Brain microvascular endothelial cell (primary cell): ENCODE results near the gene IDUA.
"Not testable (repeated sequence)": the region's sequence is repeated elsewhere in the genome, so short reads cannot be mapped to it uniquely, and the experiment has no call there.

Experiments used
- DNase-seq: peaks from one replicate; pipeline ENCODE4 v3.0.0-alpha.2; 2020
- H3K27ac ChIP-seq: fragments of 250-450 bp; sonication (Bioruptor Pico); 2 replicates; pipeline ENCODE4 v1.5.1; 2020; ENCODE audit warnings: mild to moderate bottlenecking, moderate library complexity
- H3K27me3 ChIP-seq: fragments of 250-450 bp; sonication (Bioruptor Pico); replicated peaks from 2 replicates; pipeline ENCODE4 v1.5.1; 2020; ENCODE audit warnings: mild to moderate bottlenecking
- H3K36me3 ChIP-seq: fragments of 250-450 bp; sonication (Bioruptor Pico); replicated peaks from 2 replicates; pipeline ENCODE4 v1.5.1; 2020; ENCODE audit warnings: mild to moderate bottlenecking
- H3K4me3 ChIP-seq: 2 replicates; pipeline ENCODE4 v1.5.1; 2011; ENCODE audit warnings: low read depth, mild to moderate bottlenecking, control low read depth, low read length, moderate library complexity
- in situ Hi-C: cut with HindIII; loops from 2 replicates; pipeline ENCODE4 v1.10.0; 2017; ENCODE audit warnings: low sequenced_read_pairs, low pct_ligation_motif_present
- TF ChIP-seq, protein P1 (sequence below): IDR thresholded peaks from 2 replicates; pipeline ENCODE4 v1.5.1; 2011; ENCODE audit warnings: low read depth, mild to moderate bottlenecking, moderate library complexity, low read length, control low read depth, inconsistent platforms; ENCODE audit errors: missing control alignments

IDUA gene

GRCh38 chr4:1043162-1043561, 56.3 kb downstream of the IDUA start:
- Histone ChIP-seq H3K36me3 (no peaks in the 10 kb centered on the region), H3K4me3 (no peak overlapping the region), H3K27ac (peak overlapping the region; percentile 42), H3K27me3 (no peaks in the 10 kb centered on the region)
- in situ Hi-C loops = no loop called here
- TF ChIP-seq, protein P1, sequence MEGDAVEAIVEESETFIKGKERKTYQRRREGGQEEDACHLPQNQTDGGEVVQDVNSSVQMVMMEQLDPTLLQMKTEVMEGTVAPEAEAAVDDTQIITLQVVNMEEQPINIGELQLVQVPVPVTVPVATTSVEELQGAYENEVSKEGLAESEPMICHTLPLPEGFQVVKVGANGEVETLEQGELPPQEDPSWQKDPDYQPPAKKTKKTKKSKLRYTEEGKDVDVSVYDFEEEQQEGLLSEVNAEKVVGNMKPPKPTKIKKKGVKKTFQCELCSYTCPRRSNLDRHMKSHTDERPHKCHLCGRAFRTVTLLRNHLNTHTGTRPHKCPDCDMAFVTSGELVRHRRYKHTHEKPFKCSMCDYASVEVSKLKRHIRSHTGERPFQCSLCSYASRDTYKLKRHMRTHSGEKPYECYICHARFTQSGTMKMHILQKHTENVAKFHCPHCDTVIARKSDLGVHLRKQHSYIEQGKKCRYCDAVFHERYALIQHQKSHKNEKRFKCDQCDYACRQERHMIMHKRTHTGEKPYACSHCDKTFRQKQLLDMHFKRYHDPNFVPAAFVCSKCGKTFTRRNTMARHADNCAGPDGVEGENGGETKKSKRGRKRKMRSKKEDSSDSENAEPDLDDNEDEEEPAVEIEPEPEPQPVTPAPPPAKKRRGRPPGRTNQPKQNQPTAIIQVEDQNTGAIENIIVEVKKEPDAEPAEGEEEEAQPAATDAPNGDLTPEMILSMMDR = no peak
- DNase-seq = no peak

DNA sequence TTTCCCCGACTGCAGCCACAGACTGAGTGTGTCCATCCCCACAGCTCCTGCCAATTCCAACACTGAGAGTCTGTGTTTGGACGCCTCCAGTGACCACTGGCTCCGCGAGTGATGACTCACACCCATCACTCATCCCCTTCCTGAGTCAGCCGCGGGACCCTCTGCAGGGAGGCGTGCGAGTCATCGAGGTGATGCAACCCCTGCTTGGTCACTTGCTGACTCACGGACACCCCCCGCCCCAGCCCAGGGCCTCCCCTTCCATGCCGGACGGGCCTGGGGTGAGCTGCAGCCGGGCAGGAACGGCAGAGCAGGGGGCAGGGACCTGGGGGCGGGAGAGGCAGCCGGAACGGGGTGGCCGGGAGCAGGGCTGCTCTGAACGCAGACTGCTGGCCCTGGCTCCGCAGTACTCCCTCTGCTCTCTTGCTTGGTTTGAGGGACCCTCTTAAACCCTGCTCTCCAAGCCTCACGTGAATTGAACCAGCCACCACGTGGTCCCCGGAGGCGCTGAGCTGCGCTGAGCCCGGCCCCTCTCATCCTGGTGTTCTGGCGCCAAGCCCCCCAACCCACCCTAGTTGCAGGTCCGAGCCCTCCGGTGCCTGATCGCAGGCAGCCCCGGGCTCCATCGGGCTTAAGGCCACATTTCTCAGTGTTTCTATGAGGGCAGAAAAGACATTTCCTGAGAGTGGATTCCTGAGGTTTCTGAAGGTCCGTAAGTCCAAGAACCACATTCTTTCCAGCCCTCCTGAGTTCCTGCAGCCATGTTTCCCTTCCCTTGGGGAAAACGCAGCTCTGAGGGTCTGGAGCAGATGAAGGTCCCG, 57.0 kb downstream of the IDUA start:
- in situ Hi-C loops = no loop called here
- Histone ChIP-seq H3K27ac (peak overlapping the region; percentile 93), H3K4me3 (peak overlapping the region; percentile 1), H3K36me3 (no peaks in the 10 kb centered on the region), H3K27me3 (no peaks in the 10 kb centered on the region)
- TF ChIP-seq, protein P1 = no peak
- peak; percentile 99 for DNase-seq

DNA sequence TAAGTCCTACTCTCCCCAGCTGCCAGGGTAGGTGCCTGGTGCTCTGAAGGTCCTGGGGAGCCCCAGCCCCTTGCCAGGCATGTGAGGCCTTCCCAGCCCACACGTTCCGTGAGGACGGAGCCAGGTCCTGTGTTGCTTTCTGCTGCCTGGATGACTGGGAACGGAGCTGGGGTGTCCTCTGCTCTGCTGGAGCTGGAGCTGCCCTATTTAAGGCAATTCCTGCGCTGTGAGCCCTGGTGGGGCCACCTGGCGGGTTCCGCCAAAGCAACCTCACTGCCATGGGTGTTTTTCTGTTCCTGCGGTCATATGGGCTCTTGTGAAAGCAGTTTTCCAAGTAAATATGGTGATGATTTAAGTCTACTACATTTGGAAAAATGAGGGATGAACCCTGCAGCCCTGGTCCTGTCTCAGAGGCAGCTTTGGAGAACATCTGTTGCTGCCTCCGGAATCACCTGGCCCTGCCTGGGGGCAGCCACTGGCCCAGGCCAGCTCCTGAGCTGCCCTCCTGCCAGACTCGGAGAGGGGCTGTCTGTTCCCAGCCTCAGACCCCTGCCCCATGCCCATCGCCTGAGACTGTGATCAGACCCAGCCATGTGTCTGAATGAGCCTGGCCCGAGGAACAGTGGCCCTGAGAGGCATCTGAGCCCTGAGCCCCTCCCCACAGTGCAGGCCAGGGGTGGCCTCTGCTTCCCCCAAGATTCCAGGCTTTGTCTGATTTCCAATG, 57.8 kb downstream of the IDUA start:
- peak overlapping the region; percentile 93 for H3K27ac ChIP-seq
- H3K36me3 ChIP-seq = no peaks in the 10 kb centered on the region
- in situ Hi-C loops = no loop called here
- DNase-seq = no peak
- H3K4me3 ChIP-seq = no peak overlapping the region
- H3K27me3 ChIP-seq = no peaks in the 10 kb centered on the region
- TF ChIP-seq, protein P1 = no peak

DNA sequence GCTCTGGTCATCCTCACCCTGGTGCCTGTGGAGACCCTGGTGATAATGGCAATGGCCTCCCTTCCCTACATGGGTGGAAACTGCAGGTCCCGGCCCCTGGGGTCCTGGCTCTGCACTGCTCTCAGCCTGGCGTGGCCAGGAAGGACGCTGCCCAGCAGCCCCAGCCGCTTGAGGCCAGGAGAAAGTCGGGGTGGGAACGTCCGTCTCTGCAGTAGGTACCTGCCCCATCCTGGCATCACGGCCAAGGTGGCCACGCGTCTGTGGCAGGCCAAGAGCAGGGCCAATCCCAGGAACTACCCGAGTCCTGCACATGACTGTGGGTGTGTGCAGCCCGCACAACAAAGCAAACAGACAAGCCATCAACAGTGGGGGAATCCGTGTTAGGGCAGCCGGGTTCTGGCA, 58.4 kb downstream of the IDUA start:
- DNase-seq = no peak
- no peaks in the 10 kb centered on the region for H3K27me3 ChIP-seq
- H3K4me3 ChIP-seq = no peak overlapping the region
- H3K27ac ChIP-seq = no peak overlapping the region
- TF ChIP-seq, protein P1 = no peak
- in situ Hi-C loops = no loop called here
- H3K36me3 ChIP-seq = no peaks in the 10 kb centered on the region

DNA sequence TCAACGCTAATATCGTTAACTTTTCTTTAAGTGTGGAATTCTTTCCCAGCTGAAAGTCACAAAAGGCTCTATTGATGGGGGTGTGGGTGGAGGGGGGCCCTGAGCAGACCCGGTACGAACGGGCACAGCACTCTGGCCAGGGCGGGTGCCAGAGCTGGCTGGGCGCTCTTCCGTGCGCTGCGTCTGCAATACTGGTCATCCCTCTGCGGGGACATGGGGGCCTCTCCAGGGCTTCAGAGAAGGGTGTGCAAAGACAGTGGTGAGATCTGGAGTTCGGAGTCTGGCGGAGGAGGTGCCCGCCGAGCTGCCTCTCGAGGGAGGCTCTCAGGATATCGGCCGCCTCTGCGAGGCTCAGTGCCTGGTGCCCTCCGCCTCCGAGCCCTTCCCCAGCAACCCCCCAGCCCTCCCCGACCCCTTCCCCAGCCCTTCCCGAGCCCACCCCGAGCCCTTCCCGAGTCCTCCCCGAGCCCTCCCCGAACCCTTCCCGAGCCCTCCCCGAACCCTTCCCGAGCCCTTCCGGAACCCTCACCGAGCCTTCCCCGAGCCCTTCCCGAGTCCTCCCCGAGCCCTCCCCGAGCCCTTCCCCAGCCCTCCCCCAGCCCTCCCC, 58.9 kb downstream of the IDUA start:
- no peaks in the 10 kb centered on the region for H3K36me3 ChIP-seq
- in situ Hi-C loops = no loop called here
- DNase-seq = no peak
- TF ChIP-seq, protein P1 = no peak
- H3K27me3 ChIP-seq = no peaks in the 10 kb centered on the region
- H3K4me3 ChIP-seq = no peak overlapping the region
- no peak overlapping the region for H3K27ac ChIP-seq

DNA sequence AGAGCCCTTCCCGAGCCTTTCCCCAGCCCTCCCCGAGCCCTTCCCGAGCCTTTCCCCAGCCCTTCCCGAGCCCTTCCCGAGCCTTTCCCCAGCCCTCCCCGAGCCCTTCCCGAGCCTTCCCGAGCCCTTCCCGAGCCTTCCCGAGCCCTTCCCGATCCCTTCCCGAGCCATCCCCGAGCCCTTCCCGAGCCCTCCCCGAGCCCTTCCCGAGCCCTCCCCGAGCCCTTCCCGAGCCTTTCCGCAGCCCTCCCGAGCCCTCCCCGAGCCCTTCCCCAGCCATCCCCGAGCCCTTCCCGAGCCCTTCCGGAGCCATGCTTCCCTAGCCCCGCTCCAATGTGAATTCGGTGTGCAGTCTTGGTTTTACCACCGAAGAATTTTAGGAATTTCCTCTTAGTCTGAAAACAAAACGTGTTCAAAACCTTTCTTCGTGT, 59.8 kb downstream of the IDUA start:
- DNase-seq, H3K36me3 ChIP-seq, H3K4me3 ChIP-seq, H3K27me3 ChIP-seq, in situ Hi-C loops, H3K27ac ChIP-seq: not testable (repeated sequence)
